Mesenteric fat pad (tissue), 1 donor: ENCODE results near the gene ZNF385A. TPM values are rescaled to one million over a fixed set of nuclear protein-coding genes. Genes with fewer than 3 reads are reported as not detected.

Experiments used
- DNase-seq: peaks from one replicate; pipeline ENCODE4 v3.0.0-alpha.2; 2020; ENCODE audit warnings: low spot score
- total RNA-seq: library from RNA; stranded (reverse); fragmentation: NEBNext Ultra II Directional; extraction: Animal tissue kit (Norgen Biotek cat#: 25700); gene quantifications from one replicate; pipeline ENCODE4 v1.2.1, GENCODE V29; 2021
- donor health status: DM: yes; HTN: yes; CAD: no.

The ZNF385A gene
- total RNA-seq, 1 donor from 2014 or later: 31.9 TPM

GRCh38 chr12:54375259-54375579 is 9.3 kb downstream of the ZNF385A start:
- no peak for DNase-seq

- DNase-seq: no peak
Measured at GRCh38 chr12:54374562-54375258, 9.8 kb downstream of the ZNF385A start.

GRCh38 chr12:54373649-54374561 is 10.6 kb downstream of the ZNF385A start:
- no peak for DNase-seq

GRCh38 chr12:54372113-54372806 is 12.3 kb downstream of the ZNF385A start:
- DNase-seq: no peak

- DNase-seq: no peak
Measured at GRCh38 chr12:54371328-54372112, 13.0 kb downstream of the ZNF385A start.

- DNase-seq: peak; percentile 95
Measured at GRCh38 chr12:54370171-54370730, 14.3 kb downstream of the ZNF385A start.

GRCh38 chr12:54369597-54370131 is 14.9 kb downstream of the ZNF385A start:
- DNase-seq: no peak

- DNase-seq: peak; percentile 96
Measured at GRCh38 chr12:54368709-54369596, 15.6 kb downstream of the ZNF385A start.

GRCh38 chr12:54368025-54368708 is 16.4 kb downstream of the ZNF385A start:
- DNase-seq: no peak

GRCh38 chr12:54364413-54364812 is 20.1 kb downstream of the ZNF385A start, which contains the start of gene GPR84:
TSS of gene GPR84 (minus strand) at chr12:54364486. CDS start at chr12:54363851, 635 bp downstream.
- DNase-seq: no peak

GRCh38 chr12:54363618-54364017 is 20.9 kb downstream of the ZNF385A start:
- DNase-seq: no peak

- DNase-seq: no peak
Measured at GRCh38 chr12:54363047-54363446, 21.5 kb downstream of the ZNF385A start.

GRCh38 chr12:54360717-54361456 is 23.6 kb downstream of the ZNF385A start:
- no peak for DNase-seq

- no peak for DNase-seq
Measured at GRCh38 chr12:54359762-54360351, 24.7 kb downstream of the ZNF385A start.

- DNase-seq: peak; percentile 94
Measured at GRCh38 chr12:54358945-54359761, 25.4 kb downstream of the ZNF385A start.

- no peak for DNase-seq
Measured at GRCh38 chr12:54358191-54358944, 26.2 kb downstream of the ZNF385A start.
